Panc1 (cell line): ENCODE results near the gene TMEM203. TPM values are rescaled to one million over a fixed set of nuclear protein-coding genes. Genes with fewer than 3 reads are reported as not detected.
A peak's percentile ranks its signal among the peaks of the same experiment; 100 is the strongest.

Experiments
- ATAC-seq: fragments of 200-7000 bp; cut with Tn5 transposase; 2 replicates; pipeline ENCODE4 v1.9.1; 2020; ENCODE audit warnings: mild to moderate bottlenecking, moderate library complexity
- BruUV-seq: library from RNA; stranded (reverse); fragments of 400-500 nt; replicated peaks from 2 replicates; lab custom pipeline; 2021; lab: Mats Ljungman, UMichigan
- CTCF ChIA-PET: fragments of 300-600 bp; sonication (Branson Sonifier 250); formaldehyde crosslinking; loops from one replicate; lab custom pipeline; 2022; ENCODE audit warnings: antibody characterized with exemption; lab: Charles Lee
- POLR2A ChIA-PET: fragments of 300-600 bp; sonication (Branson Sonifier 250); formaldehyde crosslinking; loops from one replicate; lab custom pipeline; 2022; ENCODE audit warnings: antibody characterized with exemption; lab: Charles Lee
- DNase-seq: peaks from one replicate; pipeline ENCODE4 v3.0.0-alpha.2; 2010; ENCODE audit warnings: low read depth, low spot score
- H3K27ac ChIP-seq: 2 replicates; pipeline ENCODE4 v1.5.1; 2011; ENCODE audit warnings: mild to moderate bottlenecking, low read length, inconsistent platforms
- H3K27me3 ChIP-seq: fragments of 200-500 bp; sonication (Bioruptor generic); 2 replicates; pipeline ENCODE4 v1.6.0; 2014; ENCODE audit warnings: low read length, inconsistent platforms; ENCODE audit not compliant: control insufficient read depth, insufficient read depth
- H3K36me3 ChIP-seq: fragments of 200-500 bp; sonication (Bioruptor generic); 2 replicates; pipeline ENCODE4 v1.5.1; 2014; ENCODE audit warnings: inconsistent platforms, mild to moderate bottlenecking, low read length, moderate library complexity; ENCODE audit not compliant: control insufficient read depth, insufficient read depth
- H3K4me1 ChIP-seq: 2 replicates; pipeline ENCODE4 v1.5.1; 2011; ENCODE audit warnings: inconsistent platforms, mild to moderate bottlenecking, low read length, moderate library complexity; ENCODE audit not compliant: control insufficient read depth, insufficient read depth
- H3K4me3 ChIP-seq, 2 experiments: 2 replicates each; pipeline ENCODE4 v1.5.1; 2011 to 2012; ENCODE audit warnings: low read depth in 2 of 2, low read length in 2 of 2, mild to moderate bottlenecking in 2 of 2, inconsistent platforms in 1 of 2, moderate library complexity in 1 of 2
- H3K9me3 ChIP-seq: fragments of 200-500 bp; sonication (Bioruptor generic); 2 replicates; pipeline ENCODE4 v1.5.1; 2014; ENCODE audit warnings: low read depth, mild to moderate bottlenecking, inconsistent platforms, low read length, moderate library complexity; ENCODE audit not compliant: control insufficient read depth, insufficient read depth
- CTCF ChIP-seq: fragments of 450-650 bp; IDR thresholded peaks from 2 replicates; pipeline ENCODE4 v1.5.1; 2017; ENCODE audit warnings: mild to moderate bottlenecking
- POLR2AphosphoS5 ChIP-seq: IDR thresholded peaks from 2 replicates; pipeline ENCODE4 v1.6.1; 2012; ENCODE audit warnings: mild to moderate bottlenecking, low read depth, low read length, moderate library complexity
- REST ChIP-seq, 2 experiments: IDR thresholded peaks; 2 replicates each; pipeline ENCODE4 v1.6.1; 2011 to 2012; ENCODE audit warnings: low read depth in 2 of 2, control low read depth in 1 of 2, low read length in 1 of 2, mild to moderate bottlenecking in 1 of 2, moderate library complexity in 1 of 2; ENCODE audit not compliant: insufficient read depth in 1 of 2
- SIN3A ChIP-seq: IDR thresholded peaks from 2 replicates; pipeline ENCODE4 v1.6.1; 2012; ENCODE audit warnings: low read depth, mild to moderate bottlenecking, low read length, moderate library complexity, borderline replicate concordance; ENCODE audit not compliant: insufficient read depth
- TCF7L2 ChIP-seq: IDR thresholded peaks from 2 replicates; pipeline ENCODE4 v1.6.1; 2011; ENCODE audit warnings: mild to moderate bottlenecking, low read depth, low read length, inconsistent platforms
- in situ Hi-C: cut with HindIII; loops from 2 replicates; pipeline ENCODE4 v1.10.0; 2016; ENCODE audit warnings: low sequenced_read_pairs, low pct_unique_long_range_greater_than_20kb
- intact Hi-C: fragments of 100-400 bp; cut with micrococcal nuclease; formaldehyde crosslinking; loops from one replicate; pipeline ENCODE4 v1.10.0; 2022; ENCODE audit not compliant: unreplicated experiment
- total RNA-seq: library from RNA; stranded (reverse); gene quantifications from one replicate; pipeline ENCODE4 v1.2.1, GENCODE V29; 2021; ENCODE audit not compliant: unreplicated experiment

TMEM203 gene
- total RNA-seq, 1 experiment from 2014 or later: 25.4 TPM

- intact Hi-C loops (no loop called here), in situ Hi-C loops (no loop called here)
- no TSS peak for BruUV-seq
- ChIA-PET POLR2A (no interaction called here), CTCF (no interaction called here)
- no peak for TF ChIP-seq CTCF
- TF ChIP-seq SIN3A: no peak
- no peak for TF ChIP-seq TCF7L2
- no peak for TF ChIP-seq REST (IDR thresholded peaks at IDR 0.05; ENCODE audit: insufficient read depth in 1 of 2, low read depth in 2 of 2, low read length in 1 of 2)
- TF ChIP-seq POLR2AphosphoS5: no peak
- ATAC-seq (no peak), DNase-seq (no peak)
- Histone ChIP-seq H3K36me3 (peaks cover 2% of the 10 kb centered on the region; the same call in 1 of the 2 replicates), H3K27ac (no peak overlapping the region), H3K27me3 (no peaks in the 10 kb centered on the region), H3K9me3 (no peaks in the 10 kb centered on the region), H3K4me3 (peak overlapping the region; percentile 23 to 67; a peak in 3 of 4 replicates), H3K4me1 (peaks cover 25% of the 10 kb centered on the region)
Measured at GRCh38 chr9:137221506-137222111, 16.2 kb upstream of the TMEM203 start.

GRCh38 chr9:137221095-137221505, 15.7 kb upstream of the TMEM203 start:
- ATAC-seq (no peak), DNase-seq (no peak)
- Histone ChIP-seq H3K9me3 (no peaks in the 10 kb centered on the region), H3K27me3 (no peaks in the 10 kb centered on the region), H3K36me3 (peaks cover 2% of the 10 kb centered on the region; the same call in 1 of the 2 replicates), H3K4me3 (no peak overlapping the region; a peak in 1 of 4 replicates), H3K27ac (no peak overlapping the region; the same call in 1 of the 2 replicates), H3K4me1 (peaks cover 29% of the 10 kb centered on the region)
- no TSS peak for BruUV-seq
- TF ChIP-seq CTCF (peak; percentile 14; the same call in 1 of the 2 replicates), TCF7L2 (no peak), SIN3A (no peak), POLR2AphosphoS5 (no peak)
- CTCF ChIA-PET: no interaction called here
- POLR2A ChIA-PET: no interaction called here
- intact Hi-C loops (no loop called here), in situ Hi-C loops (no loop called here)
